HG02970 (cell line): Measurements from ENCODE around the gene ATF1.
"Not testable (repeated sequence)": the region's sequence is repeated elsewhere in the genome, so short reads cannot be mapped to it uniquely, and the experiment has no call there.

ENCODE experiments used
- ATAC-seq: cut with Tn5 transposase; IDR thresholded peaks from one replicate; pipeline ENCODE4 v1.9.1; 2021; ENCODE audit warnings: mild to moderate bottlenecking, moderate library complexity, moderate number of reproducible peaks; ENCODE audit not compliant: unreplicated experiment, low FRiP score

Gene ATF1

DNA sequence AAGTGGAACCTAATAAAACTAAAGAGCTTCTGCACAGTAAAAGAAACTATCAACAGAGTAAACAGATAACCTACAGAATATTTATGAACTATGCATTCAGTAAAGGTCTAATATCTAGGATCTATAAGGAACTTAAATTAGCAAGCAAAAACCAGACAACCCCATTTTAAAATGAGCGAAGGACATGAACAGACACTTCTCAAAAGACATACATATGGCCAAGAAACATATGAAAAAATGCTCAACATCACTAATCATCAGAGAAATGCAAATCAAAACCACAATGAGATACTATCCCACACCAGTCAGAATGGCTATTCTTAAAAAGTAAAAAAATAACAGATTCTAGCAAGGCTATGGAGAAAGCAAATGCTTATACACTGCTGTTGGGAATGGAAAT is 91.3 kb downstream of the ATF1 start:
- ATAC-seq: not testable (repeated sequence)

DNA sequence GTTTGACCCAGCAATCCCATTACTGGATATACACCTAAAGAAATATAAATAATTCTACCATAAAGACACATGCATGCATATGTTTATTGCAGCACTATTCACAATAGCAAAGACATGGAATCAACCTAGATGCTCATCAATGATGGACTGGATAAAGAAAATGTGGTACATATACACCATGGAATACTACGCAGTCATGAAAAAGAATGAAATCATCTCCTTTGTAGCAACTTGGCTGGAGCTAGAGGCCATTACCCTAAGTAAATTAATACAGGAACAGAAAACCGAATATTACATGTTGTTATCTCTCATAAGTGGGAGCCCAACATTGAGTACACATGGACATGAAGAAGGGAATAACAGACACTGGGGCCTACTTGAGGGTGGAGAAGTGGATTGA is 91.8 kb downstream of the ATF1 start:
- ATAC-seq: not testable (repeated sequence)

DNA sequence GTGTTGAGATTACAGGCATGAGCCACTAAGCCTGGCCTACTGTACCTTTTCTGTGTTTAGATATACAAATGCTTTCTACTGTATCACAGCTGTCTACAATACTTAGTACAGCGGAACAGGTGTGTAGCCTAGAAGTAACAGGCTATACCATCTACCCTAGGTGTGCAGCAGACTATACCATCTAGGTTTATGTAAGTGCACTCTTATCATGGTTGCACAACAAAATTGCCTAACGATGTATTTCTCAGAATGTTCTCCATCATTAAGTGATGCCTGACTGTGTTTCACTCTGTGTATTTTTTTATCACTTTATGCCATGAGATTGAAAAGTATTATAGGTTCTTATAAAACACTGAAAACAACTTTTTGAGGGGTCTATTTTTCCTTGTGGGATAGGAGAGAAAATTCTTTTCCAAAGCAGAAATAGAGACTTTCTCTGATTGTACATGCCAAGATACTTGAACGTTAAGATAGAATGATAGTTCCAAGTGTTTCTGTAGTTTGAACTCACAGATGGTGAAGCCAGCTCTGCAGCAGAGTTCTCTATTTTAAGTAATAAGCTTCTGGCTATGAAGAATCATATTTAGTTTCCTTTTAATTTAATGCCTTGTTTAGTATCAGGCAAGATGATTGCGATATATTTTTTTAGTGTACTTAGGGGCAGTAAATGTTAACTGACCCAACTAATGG is 95.9 kb downstream of the ATF1 start:
- no peak for ATAC-seq

DNA sequence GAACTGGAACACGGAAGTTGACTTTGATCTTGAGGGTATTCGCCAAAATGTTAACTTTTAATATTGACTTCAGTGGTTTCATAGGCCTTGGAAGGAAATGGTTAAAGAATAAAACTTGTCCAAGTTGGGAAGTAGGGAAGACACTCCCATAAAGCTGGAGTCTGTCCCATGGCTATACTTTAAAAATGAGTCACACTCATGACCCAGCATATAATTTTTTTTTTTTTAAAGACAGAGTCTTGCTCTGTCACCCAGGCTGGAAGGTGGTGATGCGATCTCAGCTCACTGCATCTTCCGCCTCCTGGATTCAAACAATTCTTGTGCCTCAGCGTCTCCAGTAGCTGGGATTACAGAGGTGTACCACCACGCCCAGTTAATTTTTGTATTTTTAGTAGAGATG is 98.4 kb downstream of the ATF1 start:
- ATAC-seq: no peak

DNA sequence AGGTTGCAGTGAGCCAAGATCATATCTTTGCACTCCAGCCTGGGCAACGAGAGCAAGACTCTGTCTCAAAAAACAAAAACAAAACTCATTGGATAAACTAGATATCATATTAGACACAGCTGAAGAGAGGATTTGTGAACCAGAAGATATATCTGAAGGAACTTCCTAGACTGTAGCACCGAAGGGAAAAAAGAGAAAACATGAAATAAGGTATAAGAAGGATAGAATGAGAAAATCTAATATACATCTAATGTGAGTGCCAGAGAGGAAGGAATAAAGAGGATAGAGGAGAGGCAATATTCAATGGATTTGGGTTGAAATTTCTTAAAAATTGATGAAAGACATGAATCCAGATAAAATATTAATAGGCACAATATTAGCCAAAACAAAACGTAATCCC is 101.4 kb downstream of the ATF1 start:
- ATAC-seq: no peak

DNA sequence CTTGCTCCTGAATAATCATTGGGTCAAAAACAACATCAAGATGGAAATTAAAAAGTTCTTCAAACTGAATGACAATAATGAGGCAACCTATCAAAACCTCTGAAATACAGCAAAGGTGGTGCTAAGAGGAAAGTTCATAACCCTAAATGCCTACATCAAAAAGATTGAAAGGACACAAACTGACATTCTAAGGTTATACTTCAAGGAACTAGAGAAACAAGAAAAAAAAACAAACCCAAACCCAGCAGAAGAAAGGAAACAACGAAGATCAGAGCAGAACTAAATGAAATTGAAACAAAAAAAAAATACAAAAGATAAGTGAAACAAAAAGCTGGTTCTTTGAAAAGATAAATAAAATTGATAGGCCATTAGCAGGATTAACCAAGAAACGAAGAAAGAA is 105.0 kb downstream of the ATF1 start:
- not testable (repeated sequence) for ATAC-seq
